TTC549 (cell line): ENCODE results near the gene KIAA1671.
"Not testable (repeated sequence)": the region's sequence is repeated elsewhere in the genome, so short reads cannot be mapped to it uniquely, and the experiment has no call there.

ENCODE experiments used
- FAIRE-seq: peaks from 2 replicates; lab custom pipeline; 2012; peaks lifted over from hg19 to GRCh38; lab: Jason Lieb, UNC

The KIAA1671 gene

GRCh38 chr22:24951942-24952836, at the start of gene KIAA1671:
KIAA1671 (plus strand) TSS chr22:24952716; CDS start chr22:25028000, 75,284 bp downstream.
- no peak for FAIRE-seq

GRCh38 chr22:24905909-24906308, 46.6 kb upstream of the KIAA1671 start:
- no peak for FAIRE-seq

DNA sequence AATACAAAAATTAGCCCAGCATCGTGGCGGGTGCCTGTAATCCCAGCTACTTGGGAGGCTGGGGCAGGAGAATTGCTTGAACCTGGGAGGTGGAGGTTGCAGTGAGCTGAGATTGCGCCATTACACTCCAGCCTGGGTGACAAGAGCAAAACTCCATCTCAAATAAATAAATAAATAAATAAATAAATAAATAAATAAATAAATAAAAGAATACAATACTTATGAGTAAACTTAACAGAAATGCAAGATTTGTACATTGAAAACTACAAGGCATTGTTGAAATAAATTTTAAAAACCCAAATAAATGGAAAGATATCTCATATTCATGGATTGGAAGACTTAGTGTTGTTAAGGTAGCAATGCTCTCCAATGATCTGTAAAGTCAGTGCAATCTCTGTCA, 45.4 kb upstream of the KIAA1671 start:
- FAIRE-seq, result not testable (repeated sequence)

- FAIRE-seq, result no peak
Measured at GRCh38 chr22:24920029-24920428, 32.5 kb upstream of the KIAA1671 start.

- no peak for FAIRE-seq
Measured at GRCh38 chr22:24925586-24926427, 26.7 kb upstream of the KIAA1671 start.

DNA sequence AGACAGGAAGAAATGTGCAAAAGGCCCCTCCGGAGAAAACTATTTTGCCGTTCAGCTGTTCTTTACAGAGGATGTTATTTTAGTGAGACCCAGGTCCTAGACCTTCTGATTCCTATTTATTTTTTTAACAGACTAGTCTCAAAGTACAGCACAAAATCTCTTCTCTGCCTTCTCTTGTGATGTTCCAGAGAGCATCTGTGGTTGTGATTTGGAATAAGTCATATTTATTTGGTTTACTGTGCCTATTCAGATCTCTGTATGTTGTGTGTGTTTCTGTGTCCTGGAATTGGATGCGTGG, 26.1 kb upstream of the KIAA1671 start:
- no peak for FAIRE-seq

DNA sequence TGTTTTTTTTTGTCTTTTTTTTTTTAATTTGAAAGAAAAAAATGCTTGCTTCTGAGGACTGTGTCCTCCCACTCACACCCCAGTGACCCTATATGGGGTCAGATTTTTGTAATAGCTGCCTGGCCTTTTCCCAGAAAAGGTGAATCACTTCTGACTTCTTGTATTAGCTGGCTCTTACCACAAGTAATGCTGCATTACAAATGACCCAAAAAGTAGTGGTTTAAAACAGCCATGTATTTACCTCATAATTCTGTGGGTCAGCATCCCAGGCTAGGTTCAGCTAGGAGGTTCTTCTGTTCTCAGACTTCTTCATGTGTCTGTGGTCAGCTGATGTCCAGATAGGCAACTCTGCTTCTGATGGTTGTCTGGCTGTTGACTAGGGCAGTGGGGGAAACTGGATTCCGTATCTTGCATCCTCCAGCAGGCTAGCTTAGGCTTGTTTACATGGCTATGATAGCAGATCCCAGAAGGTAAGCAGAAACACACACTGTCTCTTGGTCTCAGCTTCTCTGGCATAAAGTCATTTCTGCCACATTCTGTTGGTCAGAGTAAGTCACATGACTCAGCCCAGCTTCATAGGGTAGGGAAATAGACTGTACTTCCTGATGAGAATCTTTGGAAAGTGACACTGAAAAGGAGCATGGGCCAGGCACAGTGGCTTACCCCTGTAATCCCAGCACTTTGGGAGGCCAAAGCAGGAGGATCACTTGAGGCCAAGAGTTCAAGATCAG, 25.5 kb upstream of the KIAA1671 start:
- no peak for FAIRE-seq

- FAIRE-seq, result no peak
Measured at GRCh38 chr22:24928322-24928721, 24.2 kb upstream of the KIAA1671 start.

- no peak for FAIRE-seq
Measured at GRCh38 chr22:24930678-24931077, 21.8 kb upstream of the KIAA1671 start.

DNA sequence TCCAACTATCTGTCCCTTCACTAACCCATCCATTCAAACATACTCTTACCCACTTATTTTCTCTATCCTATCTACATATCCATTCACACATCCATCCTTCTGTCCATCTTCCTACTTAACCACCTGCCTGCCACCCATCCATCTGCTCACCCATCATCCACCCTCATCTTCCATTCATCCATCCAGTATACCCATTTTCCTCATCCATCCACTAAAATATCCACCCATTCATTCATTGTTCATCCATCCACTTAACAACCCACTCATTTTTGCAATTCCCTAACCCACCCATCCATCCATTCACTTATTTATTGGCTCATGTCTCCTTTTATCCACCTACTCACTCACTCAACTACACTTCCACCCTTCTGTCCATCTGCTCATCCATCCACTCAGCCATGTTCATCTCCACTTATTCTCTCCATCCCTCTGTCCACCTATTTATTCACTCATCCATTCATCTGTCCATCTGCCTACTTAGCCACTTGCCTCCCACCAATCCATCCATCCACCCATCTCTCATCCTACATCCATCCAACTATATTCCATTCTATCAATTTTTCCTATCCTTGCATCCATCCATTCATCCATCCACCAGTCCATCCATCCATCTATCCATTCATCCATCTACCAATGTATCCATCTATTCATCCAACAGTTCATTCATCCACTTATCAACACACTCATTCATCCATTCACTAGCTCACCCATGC, 16.6 kb upstream of the KIAA1671 start:
- FAIRE-seq, result no peak

DNA sequence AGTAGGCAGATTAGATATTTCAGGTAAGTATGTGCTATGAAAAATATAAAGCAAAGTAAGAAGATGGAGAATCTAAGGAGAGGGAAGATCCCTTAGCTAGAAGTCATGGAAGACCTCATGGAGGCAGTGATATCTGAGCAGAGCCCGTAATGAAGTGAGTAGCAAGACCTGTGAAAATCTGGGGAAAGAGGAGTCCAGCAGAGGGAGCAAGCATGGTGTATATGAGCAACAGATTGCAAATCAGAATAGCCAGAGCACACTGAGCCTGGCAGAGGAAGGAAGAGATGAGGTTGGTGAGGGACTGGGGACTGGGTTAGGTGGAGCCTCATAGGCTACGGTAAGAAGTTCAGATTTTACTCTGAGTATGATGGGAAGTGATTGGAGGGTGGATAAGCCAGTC, 15.4 kb upstream of the KIAA1671 start:
- FAIRE-seq, result no peak

- no peak for FAIRE-seq
Measured at GRCh38 chr22:24938741-24939341, 13.7 kb upstream of the KIAA1671 start.

- FAIRE-seq, result no peak
Measured at GRCh38 chr22:24942301-24942700, 10.2 kb upstream of the KIAA1671 start.

DNA sequence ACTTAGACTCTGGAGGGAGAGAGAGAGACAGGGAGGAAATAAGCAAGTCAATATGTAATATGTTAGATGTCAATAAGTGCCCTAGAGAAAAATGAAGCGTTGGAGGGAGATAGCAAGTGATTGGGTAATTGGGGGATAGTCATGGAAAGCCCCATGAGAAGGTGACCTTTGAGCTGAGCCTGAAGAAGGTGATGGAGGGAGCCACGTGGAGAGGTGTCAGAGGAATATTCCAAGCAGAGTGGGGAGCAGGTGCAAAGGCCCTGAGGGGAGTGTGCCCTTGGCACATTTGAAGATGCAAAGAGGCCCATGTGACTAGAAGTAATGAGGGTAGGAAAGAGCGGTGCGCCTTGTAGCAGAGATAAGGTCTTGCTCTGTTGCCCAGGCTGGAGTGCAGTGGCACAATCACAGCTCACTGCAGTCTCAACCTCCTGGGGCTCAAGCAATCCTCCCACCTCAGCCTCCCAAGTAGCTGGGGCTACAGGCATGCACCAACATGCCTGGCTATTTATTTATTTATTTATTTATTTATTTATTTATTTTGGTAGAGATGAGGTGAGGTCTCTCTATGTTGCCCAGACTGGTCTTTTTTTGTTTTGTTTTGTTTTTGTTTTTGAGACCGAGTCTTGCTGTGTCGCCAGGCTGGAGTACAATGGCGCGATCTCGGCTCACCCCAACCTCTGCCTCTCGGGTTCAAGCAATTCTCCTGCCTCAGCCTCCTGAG, 8.1 kb upstream of the KIAA1671 start:
- FAIRE-seq, result no peak

DNA sequence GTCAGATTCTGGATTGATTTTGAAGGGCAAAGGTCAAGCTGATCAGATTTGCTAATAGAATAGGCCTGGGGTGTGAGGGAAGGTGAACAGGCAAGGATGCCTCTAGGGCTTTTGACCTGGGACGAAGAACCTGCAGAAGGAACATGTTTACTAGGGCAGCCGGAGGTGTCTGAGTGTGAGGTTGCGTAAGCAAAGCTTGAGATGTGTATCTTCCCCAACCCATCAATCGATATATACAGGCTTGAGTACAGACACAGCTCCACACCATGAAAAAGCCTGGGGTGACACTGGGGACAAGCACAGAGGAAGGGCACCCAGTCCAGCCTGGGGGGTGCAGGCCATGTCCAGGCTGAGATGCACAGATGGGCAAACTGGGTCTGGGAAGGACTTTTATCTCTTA, 7.1 kb upstream of the KIAA1671 start:
- FAIRE-seq, result no peak

DNA sequence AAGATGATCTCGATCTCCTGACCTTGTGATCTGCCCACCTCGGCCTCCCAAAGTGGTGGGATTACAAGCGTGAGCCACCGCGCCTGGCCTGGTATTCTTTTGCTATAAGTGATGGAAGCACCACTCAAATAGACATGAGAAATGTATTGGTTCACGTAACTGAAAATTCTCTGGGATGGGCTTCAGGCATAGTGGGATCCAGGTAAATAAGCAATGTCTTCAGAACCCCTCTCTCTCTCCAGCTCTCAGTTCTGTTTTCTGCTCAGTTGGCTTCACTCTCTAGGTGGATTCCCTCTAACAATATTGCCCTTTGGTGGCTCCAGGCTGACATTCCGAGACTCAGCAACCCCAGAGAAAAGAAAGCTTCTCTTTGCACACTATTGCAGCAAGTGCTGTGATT, 5.1 kb upstream of the KIAA1671 start:
- no peak for FAIRE-seq

DNA sequence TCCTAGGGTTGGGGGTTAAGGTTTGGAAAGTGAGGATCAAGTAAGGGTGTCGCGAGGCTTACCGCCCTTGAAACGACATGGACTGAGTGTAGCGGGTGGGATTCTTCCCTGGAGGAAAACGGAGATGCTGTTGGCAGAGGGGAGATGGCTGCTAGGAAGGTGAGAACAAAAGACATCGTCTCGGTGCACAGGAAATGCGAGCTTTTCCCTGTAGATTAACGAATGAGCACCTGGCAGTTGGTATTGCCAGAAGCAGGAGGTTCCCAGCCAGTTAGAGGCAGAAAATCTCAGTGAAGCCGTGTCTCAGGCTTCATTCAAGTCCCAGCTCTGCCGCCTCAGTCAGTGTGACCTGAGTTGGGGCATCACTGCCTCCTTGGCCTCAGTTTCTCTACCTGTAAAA, 4.6 kb upstream of the KIAA1671 start:
- no peak for FAIRE-seq

DNA sequence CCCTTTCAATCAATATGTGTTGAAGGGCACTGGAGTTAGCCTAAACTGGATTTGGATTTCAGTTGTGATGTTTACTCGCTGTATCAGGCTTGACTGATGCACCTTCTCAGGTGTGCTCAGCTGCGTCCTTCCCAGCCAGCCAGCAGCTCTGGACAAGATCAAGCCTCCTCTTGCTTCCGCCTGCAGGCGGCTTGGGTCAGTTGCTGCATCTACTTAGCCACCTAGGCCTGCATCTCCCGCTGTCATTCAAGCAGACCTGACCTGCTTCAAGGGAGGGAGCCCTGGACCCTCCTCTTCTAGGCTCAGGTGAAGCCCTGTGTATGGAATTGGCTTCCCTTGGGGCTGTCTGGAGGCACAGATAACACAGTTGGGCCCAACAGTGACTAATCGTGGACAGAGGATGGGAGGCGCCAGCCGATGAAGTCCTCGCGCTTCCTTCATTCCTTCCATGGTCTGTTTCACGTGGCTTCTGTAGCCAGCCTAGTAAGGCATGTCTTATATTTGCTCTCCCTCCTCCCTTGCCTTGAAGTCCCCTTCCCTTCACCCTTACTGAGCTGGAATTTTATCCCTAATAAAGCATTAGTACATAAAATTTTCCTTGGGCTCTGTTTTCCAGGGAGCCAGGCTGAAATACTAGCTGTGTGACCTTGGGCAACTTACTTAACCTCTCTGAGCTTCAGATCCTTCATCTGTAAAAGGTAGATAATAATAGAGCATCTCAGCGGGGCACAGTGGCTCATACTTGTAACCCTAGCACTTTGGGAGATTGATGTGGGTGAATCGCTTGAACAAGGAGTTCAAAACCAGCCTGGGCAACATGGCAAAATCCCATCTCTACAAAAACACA, 3.9 kb upstream of the KIAA1671 start:
- FAIRE-seq, result no peak

DNA sequence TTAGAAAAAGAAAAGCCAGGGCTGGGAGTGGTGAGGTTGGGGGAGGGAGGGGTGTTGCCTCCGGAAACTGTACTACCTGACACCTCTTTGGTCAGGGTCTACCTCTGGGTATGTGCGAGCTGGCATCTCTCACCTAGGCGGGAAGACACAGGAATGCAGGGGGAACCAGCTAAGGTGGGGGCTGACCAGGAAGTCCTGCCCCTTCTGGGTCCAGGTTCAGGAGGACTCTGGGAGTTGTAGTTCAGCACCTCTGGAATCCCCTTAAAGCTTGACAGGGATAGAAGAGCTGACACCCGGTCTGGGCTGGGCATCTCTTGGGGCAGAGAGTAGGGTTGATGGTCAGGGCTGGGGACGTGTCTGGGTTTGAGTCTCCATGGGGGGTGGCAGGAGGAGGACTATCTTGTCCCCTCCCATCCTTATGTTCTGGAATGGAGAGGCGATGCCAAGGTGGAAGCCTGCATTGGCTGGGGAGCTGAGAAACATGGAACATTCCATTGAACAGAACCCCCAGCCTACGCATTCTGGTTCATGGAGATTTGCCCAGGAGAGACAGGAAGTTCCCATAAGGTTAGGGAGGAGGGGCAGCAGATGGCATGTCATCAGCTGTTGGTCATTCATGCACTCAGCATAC, 2.1 kb upstream of the KIAA1671 start:
- no peak for FAIRE-seq
